Occipital lobe (tissue), 2 donors: Measurements from ENCODE around the gene DIP2A. TPM values are rescaled to one million over a fixed set of nuclear protein-coding genes. Genes with fewer than 3 reads are reported as not detected.

Source experiments
- DNase-seq: peaks from one replicate; lab custom pipeline; 2025; lab: John Stamatoyannopoulos, UW
- total RNA-seq: library from RNA; depleted of rRNA; stranded (reverse); fragments of >200 nt; gene quantifications from one replicate; pipeline ENCODE4 v1.2.3, GENCODE V29; 2014

Gene DIP2A
- total RNA-seq, 1 donor from 2014 or later = 26.8 TPM

DNA sequence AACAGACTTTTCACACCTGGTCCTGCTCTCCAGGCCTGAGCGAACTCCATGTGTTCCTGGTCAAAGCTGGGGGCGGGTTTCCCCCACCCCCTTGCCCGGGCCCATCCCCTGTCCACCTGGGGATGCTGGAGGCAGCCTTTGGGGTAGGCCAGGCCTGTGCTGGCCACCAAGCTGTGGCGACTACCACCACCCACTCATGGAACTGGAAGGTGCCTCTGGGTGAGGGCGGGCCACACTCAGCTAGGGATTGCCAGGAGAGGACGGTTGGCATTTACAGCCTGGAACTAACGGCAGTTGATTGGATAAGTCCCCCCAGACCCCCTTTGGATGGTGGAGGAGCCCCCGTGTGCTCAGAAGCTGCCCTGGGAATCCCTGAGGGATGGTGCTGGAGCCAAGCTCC, 138.3 kb downstream of the DIP2A start:
- DNase-seq = no peak

DNA sequence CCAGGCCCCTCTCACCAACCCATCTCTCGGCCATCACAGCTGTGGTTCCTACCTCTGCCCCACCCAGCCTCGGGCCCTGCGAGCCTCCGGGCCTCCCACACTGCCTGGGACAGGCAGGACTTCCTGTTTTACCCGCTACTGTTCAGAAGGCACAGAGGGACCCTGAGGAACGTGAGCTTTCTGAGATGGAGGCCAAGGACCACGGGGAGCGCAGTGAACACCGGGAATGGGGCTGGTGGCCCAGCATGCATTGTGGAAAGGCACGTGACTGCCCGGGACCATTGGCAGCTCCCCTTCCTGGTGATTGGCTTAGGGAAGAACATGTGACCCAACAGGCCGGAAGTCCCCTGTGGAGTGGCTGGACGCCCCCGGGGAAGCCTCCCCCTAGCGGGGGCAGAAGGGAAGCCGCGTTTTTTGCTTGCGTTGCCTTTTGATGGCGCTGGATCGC, 139.2 kb downstream of the DIP2A start:
- DNase-seq = no peak

DNA sequence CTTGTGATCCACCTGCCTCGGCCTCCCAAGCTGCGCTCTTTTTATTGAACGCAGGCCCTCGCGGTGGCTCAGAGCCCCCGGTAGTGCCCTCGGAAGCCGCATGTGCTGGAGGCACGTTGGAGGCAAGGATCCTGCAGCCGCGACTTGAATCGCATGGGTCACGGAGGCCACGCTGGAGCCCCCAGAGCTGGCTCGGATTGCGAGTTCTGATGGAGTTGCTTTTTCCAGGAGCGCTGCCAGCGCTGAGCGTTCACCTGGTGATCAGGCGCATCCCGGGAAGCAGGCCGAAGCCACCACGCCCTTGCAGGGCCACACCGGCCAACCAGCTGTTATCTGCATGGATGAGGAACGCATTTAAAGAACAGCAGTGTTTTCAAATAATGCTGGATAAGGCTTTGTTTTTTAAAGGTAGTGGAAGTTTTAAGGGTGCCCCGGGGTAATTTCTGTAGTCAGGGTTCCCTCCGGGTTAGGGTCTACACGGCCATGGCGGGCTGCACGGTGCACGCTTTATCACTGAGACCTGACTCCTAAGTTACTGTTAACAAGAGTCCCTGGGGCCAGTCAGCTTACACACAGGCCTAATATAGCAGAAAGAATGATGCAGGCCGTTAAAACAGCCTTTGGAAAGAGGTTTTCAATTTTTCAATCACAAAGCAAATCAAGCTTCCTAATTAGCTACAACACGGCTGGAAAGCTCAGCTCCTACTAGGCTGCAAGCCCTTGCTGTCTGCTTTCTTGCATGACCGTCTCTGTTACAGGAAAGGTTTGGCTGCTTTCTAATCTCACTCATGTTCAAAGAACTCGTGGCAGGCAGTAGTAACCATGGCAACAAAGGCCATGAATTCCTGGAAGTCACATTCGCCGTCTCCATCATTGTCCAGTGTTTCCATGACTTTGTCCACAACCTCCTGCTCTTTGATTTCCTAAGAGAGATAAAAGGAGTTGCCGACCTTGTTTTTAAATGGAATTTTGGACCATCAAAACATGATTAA, 140.2 kb downstream of the DIP2A start:
- DNase-seq = no peak

DNA sequence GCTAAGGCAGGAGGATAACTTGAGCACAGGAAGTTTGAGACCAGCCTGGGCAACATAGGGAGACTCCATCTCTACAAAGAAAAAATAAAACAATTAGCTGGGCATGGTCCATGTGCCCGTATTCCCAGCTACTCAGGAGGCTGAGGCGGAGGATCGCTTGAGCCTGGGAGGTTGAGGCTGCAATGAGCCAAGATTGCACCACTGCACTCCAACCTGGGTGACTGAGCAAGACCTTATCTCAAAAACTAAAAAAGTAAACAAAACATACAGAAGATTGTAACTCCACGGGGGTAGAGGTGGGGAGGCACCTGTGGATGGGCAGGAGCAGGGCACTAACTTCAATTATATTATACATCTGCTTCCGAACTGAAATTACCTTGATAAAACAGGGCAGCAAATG, 141.6 kb downstream of the DIP2A start:
- DNase-seq = no peak

DNA sequence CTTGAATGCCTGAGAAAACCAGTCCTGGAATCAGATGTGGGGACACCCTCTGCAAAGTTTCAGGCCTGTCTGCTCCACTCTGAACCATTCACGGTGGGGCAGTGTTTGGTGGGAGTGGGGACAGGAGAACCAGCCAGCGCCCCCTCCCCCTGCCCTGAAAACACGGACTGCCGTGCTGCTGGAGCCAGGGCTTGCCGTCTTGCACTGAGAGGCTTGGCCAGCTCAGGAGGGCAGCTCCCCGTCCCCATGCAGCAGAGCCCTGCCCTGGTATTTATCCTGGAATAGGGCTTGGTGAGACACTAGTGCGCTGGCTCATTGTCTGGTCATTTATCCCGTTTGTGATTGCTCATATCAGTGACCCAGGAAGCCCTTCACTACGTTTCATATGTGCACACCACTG, 142.3 kb downstream of the DIP2A start:
- DNase-seq = no peak

DNA sequence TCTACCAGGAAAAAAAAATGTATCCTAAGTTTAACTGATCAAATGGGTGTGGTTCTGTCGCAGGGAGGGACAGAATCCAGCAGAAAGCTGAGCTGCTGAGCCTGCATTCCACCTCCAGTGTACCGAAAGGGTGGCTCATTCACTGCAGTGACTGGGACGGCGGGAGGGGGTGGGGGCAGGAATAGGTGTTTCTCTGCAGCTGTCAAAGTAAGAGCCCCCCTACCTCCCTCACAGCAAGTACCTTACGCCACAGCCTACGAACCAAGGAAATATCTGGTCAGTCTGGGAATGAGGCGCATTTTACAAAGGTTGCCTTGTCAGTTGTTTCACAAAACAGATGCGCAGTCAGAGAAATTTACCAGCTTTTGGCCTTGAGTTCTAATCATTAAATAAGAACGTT, 144.5 kb downstream of the DIP2A start:
- DNase-seq = no peak

DNA sequence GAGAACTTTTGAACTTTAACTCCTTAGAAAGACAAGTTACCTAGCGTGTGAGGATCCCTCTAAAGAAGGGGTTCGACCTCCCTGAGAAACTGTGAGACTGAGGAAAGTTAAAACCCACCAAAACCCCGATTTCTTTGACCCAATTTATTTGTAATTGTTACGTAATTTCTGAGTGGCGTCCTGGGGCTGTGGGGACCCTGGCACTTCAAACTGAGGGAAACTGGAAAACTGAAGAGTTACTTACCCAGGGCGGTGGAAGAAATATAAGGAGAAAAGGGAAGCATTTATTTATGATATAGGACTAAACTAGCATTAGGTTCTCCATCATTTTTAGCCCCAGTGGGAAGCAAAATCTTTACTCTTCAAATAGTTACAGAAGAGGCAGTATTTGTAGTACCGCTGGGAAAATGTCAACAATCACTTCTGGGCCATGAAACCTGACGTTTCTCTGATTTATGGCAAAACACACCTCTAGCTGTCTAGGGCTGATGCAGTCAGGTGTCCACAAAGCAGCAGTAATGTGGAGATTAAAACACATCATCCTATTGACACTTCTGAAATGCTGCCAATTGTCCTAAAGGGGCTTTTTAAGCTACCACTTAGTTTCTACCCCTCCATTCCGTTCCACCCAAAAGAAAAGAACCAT, 145.8 kb downstream of the DIP2A start:
- no peak for DNase-seq

DNA sequence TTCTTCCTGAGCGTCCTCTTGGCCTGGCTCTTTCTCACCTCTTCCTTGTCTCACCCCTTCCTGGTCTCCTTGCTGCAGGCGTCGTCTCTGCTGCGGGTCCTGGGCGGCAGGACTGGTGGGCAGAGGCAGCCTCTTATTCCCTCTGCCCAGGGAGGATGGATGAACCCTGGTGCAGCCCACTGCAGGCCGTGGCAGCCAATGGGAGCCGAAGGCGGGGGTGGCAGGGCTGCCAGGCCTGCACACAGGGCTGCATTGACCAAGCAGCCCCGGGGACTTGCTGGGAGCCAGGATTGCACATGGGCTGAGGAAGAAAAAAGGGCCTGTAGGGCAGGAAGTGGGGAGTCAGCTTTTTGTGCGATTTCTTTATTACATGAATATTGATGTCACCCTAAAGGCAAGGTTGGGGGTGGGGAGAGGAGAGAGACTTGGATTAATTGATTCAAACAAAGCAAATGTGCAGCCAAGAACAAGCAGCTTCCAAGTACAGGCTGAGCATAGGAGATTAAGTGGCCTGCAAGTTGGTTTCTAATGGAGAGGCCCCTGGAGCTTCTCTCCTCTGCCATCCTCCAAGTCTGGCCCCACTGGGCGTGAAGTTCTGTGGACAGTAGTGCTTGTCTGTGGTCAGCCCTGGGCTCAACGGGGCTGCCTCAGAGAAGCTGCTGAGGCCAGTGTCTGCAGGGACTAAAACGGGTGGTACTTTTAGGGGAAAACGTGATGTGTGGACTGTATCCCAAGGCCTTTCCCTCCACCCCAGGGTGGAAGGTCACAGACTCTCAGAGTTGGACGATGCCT, 146.5 kb downstream of the DIP2A start, which contains the start of gene S100B:
Gene S100B, minus strand, starts transcription at position 108 of the 792 bp plus-strand sequence. CDS start 2,667 bp downstream, outside the sequence.
- DNase-seq = peak; percentile 83

DNA sequence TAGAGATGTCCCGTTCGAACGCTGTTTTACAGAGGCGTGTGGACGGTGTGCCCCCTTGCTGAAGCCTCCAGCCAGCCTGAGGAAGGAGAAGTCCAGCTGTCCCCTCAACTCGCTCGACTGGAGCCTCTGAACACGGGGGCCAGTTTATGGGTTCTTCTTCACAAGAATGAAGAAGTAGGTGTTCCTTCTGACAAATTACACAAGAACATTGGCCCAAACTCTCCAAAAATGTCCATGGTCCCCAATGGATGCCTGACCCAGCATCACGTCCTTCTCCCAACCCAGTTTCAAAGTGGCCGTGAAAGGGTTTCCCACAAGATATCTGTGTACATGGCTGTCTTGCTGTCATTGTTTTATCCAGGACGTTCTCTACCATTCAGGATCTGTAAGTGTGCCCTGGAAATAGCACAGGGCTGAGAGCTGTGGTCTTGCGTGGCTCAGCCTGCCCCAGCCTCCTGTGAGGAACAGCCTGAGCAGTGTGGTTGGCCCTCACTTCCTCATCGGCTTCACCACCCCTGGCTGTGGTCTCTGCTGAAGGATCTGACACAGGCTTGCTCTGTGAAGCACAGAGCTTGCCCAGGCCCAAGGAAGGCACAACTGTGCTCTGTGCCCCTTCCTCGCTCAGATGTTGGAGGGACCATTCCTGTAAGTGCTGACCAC, 147.2 kb downstream of the DIP2A start:
- DNase-seq = no peak

DNA sequence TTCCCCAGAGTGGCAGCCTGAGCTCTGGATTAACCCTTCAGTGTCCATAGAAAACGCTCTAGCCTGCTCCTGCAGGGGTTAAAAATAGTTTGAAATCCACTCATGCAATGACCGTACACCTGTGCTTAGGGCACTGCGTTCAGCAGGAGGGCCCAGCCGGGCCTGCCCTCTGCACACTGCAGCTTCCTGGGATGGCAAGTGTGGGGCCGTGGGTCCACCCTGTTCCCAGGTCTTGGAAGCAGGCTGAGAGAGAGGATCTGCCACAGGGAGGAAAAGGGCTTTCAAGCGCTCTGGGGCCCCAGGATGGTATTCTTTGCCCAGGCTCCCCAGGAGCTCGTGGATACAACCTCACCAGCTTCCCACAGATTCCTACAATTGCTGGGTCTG, 147.7 kb downstream of the DIP2A start:
- DNase-seq = no peak

DNA sequence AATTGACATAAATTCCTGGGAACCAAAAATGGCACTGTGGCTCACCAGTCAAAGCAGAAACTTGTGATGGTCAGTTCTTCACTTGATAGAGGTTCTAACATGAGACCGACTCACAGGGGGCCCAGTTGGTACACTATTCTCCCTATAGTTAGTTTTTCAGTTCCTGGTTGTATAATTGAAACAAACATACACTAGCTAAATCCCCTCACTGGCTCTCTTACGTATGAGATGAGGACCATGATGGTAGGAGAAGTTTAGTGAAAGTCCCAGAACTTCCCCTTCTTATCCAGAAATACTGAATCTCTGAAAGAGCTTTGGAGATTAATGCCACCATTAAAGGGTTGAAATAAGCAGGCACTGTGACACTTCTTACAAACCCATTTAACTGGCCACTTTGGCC, 148.9 kb downstream of the DIP2A start:
- no peak for DNase-seq

DNA sequence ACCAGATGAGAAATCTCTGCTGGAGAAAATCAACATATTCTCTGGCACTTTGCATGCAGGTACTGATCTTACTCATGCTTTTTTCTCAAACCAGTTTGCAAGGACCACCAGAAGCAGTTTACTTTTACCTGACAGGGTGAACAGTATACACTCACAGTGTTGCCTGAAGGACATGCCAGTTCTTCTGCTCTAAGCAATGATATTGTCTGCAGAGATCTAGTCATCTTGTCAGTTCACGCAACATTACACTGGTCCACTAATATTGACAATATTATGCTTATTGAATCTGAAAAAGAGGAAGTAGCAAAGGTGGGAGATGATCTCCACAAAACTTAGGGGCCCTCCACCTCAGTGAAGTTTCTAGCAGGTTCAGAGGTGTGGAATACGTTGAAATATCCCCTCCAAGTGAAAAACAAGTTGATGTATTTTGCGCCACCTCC, 150.0 kb downstream of the DIP2A start:
- DNase-seq = no peak

DNA sequence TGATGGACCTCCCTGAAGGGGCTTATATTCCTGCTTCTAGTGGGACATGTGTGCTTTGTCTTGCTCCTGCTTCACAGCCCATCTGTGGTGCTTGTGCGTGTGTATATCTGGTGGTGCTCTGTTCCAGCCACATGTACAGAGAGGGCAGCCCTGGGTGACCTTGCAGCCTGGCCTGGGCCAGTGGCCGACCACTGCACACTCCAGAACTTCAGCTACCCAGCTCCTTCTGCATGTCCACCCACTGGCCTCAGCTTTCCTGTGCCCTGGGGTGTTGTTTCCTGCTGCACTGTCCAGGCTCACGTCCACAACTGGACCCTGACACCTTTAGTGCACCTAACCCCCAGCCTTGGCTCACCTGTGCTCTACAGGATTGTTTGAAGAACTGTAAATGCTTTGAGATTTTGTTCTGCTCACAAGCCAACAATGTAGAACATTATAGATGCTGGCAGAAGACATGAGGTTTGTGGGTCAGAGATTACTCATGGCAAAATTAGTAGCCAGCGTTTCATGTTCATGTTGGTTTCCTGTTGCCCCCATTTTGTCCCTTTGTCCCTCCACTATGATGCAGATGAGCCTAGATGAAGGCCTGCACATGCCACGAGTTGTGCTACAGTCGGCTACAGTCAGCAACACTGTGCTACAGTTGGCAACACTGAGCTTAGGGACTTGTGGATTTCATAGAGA, 151.5 kb downstream of the DIP2A start:
- no peak for DNase-seq

DNA sequence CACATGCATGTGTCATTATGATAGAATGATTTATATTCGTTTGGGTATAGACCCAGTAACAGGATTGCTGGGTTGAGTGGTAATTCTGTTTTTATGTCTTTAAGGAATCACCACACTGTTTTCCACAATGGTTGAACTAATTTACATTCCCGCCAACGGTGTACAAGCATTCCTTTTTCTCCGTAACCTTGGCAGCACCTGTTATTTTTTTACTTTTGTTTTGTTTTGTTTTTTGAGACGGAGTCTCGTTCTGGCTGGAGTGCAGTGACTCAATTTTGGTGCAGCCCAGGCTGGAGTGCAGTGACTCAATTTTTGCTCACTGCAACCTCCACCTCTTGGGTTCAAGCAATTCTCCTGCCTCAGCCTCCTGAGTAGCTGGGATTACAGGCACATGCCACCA, 154.7 kb downstream of the DIP2A start:
- DNase-seq = no peak

DNA sequence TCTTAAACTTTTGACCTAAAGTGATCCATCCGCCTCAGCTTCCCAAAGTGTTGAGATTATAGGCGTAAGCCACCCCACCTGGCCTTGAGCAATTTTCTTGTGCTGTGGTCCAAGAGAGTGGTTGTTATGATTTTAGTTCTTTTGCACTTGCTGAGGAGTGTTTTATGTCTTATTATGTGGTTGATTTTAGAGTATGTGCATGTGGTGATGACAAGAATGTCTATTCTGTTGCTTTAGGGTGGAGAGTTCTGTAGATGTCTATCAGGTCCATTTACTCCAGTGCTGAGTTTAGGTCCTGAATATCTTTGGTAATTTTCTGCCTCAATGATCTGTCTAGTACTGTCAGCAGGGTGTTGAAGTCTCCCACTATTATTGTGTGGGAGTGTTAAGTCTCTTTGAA, 157.4 kb downstream of the DIP2A start:
- DNase-seq = no peak

DNA sequence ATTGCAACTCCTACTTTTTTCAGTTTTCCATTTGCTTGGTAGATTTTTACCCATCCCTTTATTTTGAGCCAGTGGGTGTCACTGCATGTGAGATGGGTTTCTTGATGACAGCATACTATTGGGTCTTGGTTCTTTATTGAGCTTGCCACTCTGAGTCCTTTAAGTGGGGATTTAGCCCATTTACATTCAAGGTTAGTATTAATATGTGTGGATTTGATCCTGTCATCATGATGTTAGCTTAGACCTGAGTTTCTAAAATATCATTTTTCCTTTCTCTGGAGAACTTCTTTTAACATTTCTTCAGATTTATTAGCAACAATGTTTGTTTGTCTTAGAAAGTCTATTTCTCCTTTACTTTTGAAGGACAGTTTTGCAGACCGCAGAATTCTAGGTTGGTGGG, 158.0 kb downstream of the DIP2A start:
- no peak for DNase-seq

DNA sequence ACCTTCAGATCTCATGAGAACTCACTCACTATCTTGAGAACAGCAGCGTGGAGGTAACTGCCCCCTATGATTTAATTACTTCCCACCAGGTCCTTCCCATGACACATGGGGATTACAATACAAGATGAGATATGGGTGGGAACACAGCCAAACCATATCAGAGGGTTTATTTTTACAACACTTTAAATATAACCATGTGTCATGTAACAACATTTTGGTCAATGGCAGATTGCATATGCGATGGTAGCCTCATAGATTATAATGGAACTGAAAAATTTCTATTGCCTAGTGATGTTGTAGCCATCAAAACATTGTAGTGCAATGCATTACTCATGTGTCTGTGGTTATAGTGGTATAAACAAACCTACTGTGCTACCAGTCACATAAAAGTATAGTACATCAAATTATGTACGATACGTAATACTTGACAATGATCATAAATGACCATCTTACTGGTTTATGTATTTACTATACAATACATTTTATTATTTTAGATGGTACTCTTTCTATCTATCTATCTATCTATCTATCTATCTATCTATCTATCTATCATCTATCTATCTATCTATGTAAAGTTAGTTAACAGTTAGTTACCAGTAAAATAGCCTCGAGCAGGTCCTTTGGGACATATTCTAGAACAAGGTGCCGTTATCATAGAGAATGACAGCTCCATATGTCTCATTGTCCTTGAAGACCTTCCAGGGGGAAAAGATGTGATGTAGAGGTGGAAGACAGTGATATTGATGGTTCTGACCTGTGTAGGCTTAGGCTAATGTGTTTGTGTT, 158.8 kb downstream of the DIP2A start:
- no peak for DNase-seq

DNA sequence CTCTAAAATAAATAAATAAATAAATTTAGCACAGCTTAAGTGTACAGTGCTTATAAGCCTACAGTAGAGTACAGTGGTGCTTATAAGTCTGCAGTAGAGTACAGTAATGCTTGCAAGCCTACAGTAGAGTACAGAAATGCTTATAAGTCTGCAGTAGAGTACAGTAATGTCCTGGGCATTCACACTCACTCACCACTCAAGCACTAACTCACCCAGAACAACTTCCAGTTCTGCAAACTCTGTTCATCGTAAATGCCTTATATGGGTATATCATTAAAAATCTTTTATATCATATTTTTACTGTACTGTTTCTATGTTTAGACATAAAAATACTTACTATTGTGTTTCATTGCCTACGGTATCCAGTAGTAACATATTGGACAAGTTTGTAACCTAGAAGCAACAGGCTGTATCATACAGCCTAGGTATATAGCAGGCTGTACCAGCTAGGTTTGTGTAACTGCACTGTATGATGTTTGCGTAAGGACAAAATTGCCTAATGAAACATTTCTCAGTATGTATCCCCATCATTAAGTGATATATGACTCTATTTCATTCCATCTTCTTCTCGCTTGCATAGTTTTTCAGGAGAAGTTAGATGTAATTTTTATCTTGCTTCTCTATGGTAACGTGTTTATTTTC, 160.2 kb downstream of the DIP2A start:
- no peak for DNase-seq
